ENCODE results near the gene MIPOL1.

DNA sequence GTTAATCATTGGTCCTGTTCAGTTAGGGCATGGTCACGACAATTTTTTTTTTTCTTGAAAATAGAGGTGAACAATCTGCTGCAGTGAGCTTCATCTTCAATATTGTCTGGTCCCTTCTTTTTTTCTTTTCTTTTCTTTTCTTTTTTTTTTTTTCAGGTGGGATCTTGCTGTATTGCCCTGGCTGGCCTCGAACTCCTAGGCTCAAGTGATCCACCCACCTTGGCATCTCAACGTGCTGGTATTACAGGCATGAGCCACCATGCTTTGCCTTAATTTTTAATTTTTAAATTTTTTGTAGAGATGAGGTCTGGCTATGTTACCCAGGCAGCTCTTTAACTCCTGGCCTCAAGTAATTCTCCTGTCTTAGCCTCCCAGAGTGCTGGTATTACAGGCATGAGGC lies 36.5 kb downstream of the MIPOL1 start:
- TF ChIP-seq POLR2A (IDR thresholded peaks at IDR 0.05): no peak
- TF ChIP-seq, protein P1, sequence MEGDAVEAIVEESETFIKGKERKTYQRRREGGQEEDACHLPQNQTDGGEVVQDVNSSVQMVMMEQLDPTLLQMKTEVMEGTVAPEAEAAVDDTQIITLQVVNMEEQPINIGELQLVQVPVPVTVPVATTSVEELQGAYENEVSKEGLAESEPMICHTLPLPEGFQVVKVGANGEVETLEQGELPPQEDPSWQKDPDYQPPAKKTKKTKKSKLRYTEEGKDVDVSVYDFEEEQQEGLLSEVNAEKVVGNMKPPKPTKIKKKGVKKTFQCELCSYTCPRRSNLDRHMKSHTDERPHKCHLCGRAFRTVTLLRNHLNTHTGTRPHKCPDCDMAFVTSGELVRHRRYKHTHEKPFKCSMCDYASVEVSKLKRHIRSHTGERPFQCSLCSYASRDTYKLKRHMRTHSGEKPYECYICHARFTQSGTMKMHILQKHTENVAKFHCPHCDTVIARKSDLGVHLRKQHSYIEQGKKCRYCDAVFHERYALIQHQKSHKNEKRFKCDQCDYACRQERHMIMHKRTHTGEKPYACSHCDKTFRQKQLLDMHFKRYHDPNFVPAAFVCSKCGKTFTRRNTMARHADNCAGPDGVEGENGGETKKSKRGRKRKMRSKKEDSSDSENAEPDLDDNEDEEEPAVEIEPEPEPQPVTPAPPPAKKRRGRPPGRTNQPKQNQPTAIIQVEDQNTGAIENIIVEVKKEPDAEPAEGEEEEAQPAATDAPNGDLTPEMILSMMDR (IDR thresholded peaks at IDR 0.05): no peak
- no peak for TF ChIP-seq EP300 (IDR thresholded peaks at IDR 0.05)

Measured in tibial nerve (tissue), 4 donors.